Tibial nerve (tissue), 4 donors: ENCODE results near the gene GHDC.
"Not testable (repeated sequence)": the region's sequence is repeated elsewhere in the genome, so short reads cannot be mapped to it uniquely, and the experiment has no call there.

Source experiments
- EP300 ChIP-seq, 2 donors: sonication (generic); formaldehyde crosslinking; IDR thresholded peaks; one replicate each; pipeline ENCODE4 v1.6.1; 2017; ENCODE audit warnings: antibody characterized with exemption in 2 of 2, mild to moderate bottlenecking in 1 of 2
- POLR2A ChIP-seq, 2 donors: fragments of 450-650 bp; IDR thresholded peaks; one replicate each; pipeline ENCODE4 v1.6.1; 2017; ENCODE audit warnings: antibody characterized with exemption in 2 of 2, mild to moderate bottlenecking in 2 of 2, moderate library complexity in 2 of 2
- TF ChIP-seq, protein P1 (sequence below), 5 experiments: fragments of 200-600 bp in 3 of 5; fragments of 450-650 bp in 2 of 5; sonication (generic) in 3 of 5; IDR thresholded peaks; one replicate each; pipeline ENCODE4 v1.5.1; 2016 to 2019; ENCODE audit warnings: antibody characterized with exemption in 5 of 5, mild to moderate bottlenecking in 3 of 5, moderate library complexity in 2 of 5

DNA sequence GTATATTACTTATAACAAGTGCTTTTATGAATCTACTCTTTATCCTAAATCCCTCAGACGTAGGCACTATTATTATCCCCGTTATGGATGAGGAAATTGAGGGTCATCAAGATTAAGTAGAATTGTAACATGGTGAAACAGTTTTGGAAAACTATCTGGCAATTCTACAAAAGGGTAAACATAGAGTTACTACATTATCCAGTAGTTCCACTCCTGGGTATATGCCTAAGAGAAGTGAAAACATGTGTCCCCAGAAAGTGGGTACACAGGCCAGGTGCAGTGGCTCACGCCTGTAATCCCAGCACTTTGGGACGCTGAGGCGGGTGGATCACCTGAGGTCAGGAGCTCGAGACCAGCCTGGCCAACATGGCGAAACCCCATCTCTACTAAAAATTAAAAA is 45.3 kb upstream of the GHDC start:
- TF ChIP-seq, protein P1, sequence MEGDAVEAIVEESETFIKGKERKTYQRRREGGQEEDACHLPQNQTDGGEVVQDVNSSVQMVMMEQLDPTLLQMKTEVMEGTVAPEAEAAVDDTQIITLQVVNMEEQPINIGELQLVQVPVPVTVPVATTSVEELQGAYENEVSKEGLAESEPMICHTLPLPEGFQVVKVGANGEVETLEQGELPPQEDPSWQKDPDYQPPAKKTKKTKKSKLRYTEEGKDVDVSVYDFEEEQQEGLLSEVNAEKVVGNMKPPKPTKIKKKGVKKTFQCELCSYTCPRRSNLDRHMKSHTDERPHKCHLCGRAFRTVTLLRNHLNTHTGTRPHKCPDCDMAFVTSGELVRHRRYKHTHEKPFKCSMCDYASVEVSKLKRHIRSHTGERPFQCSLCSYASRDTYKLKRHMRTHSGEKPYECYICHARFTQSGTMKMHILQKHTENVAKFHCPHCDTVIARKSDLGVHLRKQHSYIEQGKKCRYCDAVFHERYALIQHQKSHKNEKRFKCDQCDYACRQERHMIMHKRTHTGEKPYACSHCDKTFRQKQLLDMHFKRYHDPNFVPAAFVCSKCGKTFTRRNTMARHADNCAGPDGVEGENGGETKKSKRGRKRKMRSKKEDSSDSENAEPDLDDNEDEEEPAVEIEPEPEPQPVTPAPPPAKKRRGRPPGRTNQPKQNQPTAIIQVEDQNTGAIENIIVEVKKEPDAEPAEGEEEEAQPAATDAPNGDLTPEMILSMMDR (IDR thresholded peaks at IDR 0.05), result not testable (repeated sequence)
- not testable (repeated sequence) for TF ChIP-seq POLR2A, EP300 (IDR thresholded peaks at IDR 0.05)
